Measurements from ENCODE around the gene TC2N. TPM values are rescaled to one million over a fixed set of nuclear protein-coding genes. Genes with fewer than 3 reads are reported as not detected.

Gene TC2N
- 10 to 100 TPM; 48.8 to 49.3 TPM for total RNA-seq

DNA sequence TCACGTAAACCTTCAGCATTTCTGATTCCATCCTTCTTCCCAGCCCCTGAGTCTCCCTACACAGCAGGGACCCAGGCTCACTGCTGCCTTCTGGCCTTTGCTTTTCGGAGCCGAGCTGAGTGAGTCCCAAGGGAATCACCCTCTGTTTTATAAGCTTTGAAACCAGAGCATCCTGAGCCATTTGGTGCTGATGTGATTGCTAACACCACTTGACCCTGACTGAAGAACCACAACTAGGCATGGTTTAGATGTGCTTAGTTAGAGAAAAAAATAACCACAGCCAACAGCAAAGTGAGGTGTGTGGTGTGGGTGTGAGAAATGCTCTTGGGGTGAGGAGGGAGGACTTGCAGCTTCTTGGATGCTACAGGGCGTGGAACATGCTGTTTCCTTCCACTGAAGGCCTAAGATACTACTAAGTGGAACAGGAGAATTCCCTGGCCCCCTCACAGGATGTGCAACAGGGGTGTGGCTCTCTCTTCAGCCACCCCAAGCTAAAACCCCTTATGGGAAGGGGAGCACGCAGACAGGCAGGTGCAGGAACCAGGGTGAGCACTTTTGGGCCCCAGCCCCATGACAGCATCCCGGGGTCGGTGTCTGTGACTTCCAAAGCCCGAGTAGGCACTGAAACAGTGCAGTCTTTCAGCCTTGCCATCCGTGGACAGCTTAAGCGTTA is at the start of gene TC2N:
Gene TC2N, minus strand, starts transcription at position 221 of the 673 bp plus-strand sequence. CDS start 53,767 bp downstream, outside the sequence.
- intact Hi-C loops (cut with DNase I, micrococcal nuclease), result loop anchor here (2.0 to 10.0 kb wide), 6 partner anchors 31 to 803 kb away; partner anchors contain the start of gene RPS6KA5 (in 1 of the 2)
- H3K4me3 Mint-ChIP-seq, result peak within 1 kb of the TSS; percentile 84
- no peaks in the 10 kb centered on the region for H3K27me3 Mint-ChIP-seq
- ChIA-PET CTCF (interaction anchor here (0.8 to 1.4 kb wide), 3 partner anchors 25 to 44 kb away, joined by 3 to 5 read pairs (median 3); no protein-coding TSS in a partner anchor), POLR2A (interaction anchor here (0.6 to 0.7 kb wide), 2 partner anchors 15 to 457 kb away, joined by 3 read pairs; no protein-coding TSS in a partner anchor)
- H3K9me3 Mint-ChIP-seq (ENCODE audit: low read depth), result no peaks in the 10 kb centered on the region
- peaks cover 3% of the 10 kb centered on the region for H3K36me3 Mint-ChIP-seq (ENCODE audit: low read depth)
- H3K27ac Mint-ChIP-seq, result peak within 1 kb of the TSS; percentile 97
- peaks cover 92% of the 10 kb centered on the region for H3K4me1 Mint-ChIP-seq
- peak; percentile 54 for ATAC-seq
- peak; percentile 74 for DNase-seq

DNA sequence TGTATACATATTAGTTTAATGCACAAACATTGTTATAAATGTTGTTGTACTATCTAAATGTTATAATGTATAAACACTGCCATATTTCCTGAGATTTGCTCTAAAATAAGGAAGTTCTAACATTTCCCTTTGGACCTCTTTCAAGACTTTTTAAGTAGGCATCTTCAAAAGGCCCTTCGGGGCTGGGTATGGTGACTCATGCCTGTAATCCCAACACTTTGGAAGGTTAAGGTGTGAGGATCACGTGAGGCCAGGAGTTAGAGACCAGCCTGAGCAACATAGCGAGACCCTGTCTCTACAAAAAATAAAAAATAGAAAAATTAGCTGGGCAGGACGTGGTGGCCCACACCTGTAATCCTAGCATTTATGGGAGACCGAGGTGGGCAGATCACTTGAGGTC is 44.7 kb upstream of the TC2N start:
- peaks cover 2% of the 10 kb centered on the region for H3K9me3 Mint-ChIP-seq (ENCODE audit: low read depth)
- no peak for DNase-seq
- no peak overlapping the region for H3K4me3 Mint-ChIP-seq
- peak; percentile 17 for ATAC-seq
- intact Hi-C loops (cut with DNase I, micrococcal nuclease), result loop anchor here (5.0 kb wide), 2 partner anchors 45 to 75 kb away; partner anchors contain the start of gene TC2N (in 1 of the 2)
- H3K27ac Mint-ChIP-seq, result no peak overlapping the region
- POLR2A ChIA-PET, result no interaction called here
- peaks cover 1% of the 10 kb centered on the region for H3K36me3 Mint-ChIP-seq (ENCODE audit: low read depth)
- peaks cover 2% of the 10 kb centered on the region for H3K27me3 Mint-ChIP-seq
- peaks cover 15% of the 10 kb centered on the region for H3K4me1 Mint-ChIP-seq
- CTCF ChIA-PET, result interaction anchor here (0.5 to 2.9 kb wide), 28 partner anchors 8 to 816 kb away, joined by 3 to 22 read pairs (median 5); partner anchors contain the start of gene TC2N

DNA sequence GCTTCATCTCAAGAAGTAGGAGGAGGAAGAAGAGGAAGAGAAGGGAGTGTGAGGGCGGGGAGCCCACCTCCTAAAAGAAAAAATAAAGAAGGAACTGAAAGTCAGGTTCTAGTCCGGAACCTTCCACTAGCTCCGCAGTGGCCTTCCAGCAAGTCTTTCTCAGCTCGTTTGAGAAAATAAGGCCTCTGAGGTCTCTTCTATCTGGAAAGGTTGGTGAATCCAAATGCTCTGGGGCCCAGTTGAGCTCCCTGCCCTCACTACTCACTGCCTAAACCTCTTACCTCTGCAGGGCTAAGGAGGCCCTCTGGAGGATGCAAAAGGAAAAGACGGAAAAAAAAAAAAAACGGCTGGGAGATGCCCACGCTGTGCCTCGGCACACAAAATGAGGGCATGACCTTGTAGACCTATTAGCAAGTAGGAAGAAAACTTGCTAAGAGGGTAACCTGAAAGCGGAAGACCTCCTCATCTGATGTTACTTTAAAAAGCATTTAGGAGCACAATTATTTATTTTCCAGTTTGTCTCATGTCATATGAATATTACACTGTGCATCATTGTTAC is 44.2 kb upstream of the TC2N start:
- H3K27ac Mint-ChIP-seq, result peak overlapping the region; percentile 83
- peaks cover 15% of the 10 kb centered on the region for H3K4me1 Mint-ChIP-seq
- DNase-seq, result peak; percentile 70
- intact Hi-C loops (cut with DNase I, micrococcal nuclease), result loop anchor here (1.0 to 5.0 kb wide), 4 partner anchors 44 to 261 kb away; partner anchors contain the start of gene TC2N (in 1 of the 2)
- H3K9me3 Mint-ChIP-seq (ENCODE audit: low read depth), result peaks cover 2% of the 10 kb centered on the region
- peaks cover 2% of the 10 kb centered on the region for H3K27me3 Mint-ChIP-seq
- H3K4me3 Mint-ChIP-seq, result no peak overlapping the region
- ChIA-PET POLR2A (interaction anchor here (0.6 kb wide), 2 partner anchors 50 to 82 kb away, joined by 4 read pairs; no protein-coding TSS in a partner anchor), CTCF (interaction anchor here (0.5 to 2.9 kb wide), 51 partner anchors 8 to 923 kb away, joined by 3 to 22 read pairs (median 4); partner anchors contain the start of genes CATSPERB and TC2N)
- peaks cover 1% of the 10 kb centered on the region for H3K36me3 Mint-ChIP-seq (ENCODE audit: low read depth)
- peak; percentile 98 for ATAC-seq

DNA sequence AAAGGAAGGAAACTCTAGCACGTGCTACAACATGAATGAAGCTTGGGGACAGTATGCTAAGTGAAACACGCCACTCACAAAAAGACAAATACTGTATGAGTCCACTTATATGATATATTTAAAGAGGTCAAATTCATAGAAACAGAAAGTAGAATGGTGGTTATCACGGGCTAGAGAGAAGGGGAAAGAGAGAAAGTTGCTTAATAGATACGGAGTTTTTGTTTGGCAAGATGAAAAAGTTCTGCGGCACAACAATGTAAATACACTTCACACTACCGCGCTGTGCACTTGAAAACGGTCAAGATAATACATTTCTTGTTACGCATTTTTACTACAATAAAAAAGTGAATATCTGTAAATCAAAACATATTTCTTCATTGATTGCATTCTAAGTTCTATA is 42.9 kb upstream of the TC2N start:
- ChIA-PET CTCF (interaction anchor here (1.5 to 1.7 kb wide), 4 partner anchors 17 to 424 kb away, joined by 5 to 7 read pairs (median 6); no protein-coding TSS in a partner anchor), POLR2A (no interaction called here)
- Mint-ChIP-seq H3K36me3 (ENCODE audit: low read depth) (no peaks in the 10 kb centered on the region), H3K4me3 (no peak overlapping the region), H3K27me3 (no peaks in the 10 kb centered on the region), H3K9me3 (ENCODE audit: low read depth) (no peaks in the 10 kb centered on the region), H3K4me1 (peaks cover 15% of the 10 kb centered on the region), H3K27ac (no peak overlapping the region)
- ATAC-seq (no peak), DNase-seq (no peak)
- intact Hi-C loops (cut with DNase I, micrococcal nuclease), result loop anchor here (2.0 to 5.0 kb wide), 3 partner anchors 43 to 193 kb away; partner anchors contain the start of gene TC2N (in 1 of the 2)

DNA sequence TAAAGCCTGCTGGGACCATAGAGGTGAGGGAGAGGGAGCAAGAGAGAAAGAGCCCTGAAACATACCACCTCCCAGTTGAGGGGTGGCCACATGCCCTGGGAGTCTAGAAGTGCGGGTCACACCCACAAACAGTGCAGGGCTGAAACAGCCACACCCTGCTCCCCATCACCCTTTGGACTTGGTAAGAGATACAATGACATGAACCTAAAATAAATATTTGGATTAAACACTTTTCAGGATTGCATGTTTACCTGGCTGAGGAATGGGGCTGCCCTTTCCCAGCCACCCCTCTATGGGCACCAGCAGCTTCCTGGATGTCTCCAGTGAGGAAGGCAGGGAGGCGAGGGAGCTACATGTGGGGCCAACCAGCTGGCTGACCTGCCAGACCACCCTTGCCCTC is 39.0 kb upstream of the TC2N start:
- POLR2A ChIA-PET, result no interaction called here
- CTCF ChIA-PET, result no interaction called here

DNA sequence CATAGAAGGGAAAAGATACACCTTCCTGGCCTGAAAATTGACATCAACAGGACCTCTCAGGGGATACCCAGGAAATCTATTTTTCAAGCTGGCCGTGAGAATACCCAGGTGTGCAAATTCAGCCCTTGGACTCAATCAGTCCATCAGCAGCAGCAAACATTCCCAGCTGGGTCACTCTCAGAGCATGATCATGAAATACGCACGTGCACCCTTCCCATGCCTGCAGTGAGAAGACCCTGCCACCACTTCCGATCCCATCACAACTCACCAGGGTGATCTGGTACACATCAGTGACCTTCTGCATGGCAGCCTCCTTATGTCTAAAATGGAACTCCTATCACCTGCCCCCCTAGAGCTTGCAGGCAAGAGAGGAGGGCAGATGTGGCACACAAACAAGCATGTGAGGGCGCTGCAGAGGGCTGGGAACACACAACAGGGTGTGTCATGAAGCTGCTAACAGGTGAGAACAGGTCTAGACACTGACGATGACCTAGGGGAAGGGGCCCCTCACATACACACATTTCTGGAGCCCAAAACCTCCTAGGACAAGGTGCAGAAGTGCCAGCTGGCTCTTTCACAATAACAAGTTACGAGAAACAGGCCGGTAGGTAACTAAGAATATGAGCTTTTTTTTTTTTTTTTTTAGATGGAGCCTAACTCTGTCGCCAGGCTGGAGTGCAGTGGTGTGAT is 37.8 kb upstream of the TC2N start:
- no peaks in the 10 kb centered on the region for H3K4me1 Mint-ChIP-seq
- no peaks in the 10 kb centered on the region for H3K9me3 Mint-ChIP-seq (ENCODE audit: low read depth)
- no peak for DNase-seq
- H3K4me3 Mint-ChIP-seq, result no peak overlapping the region
- no peak for ATAC-seq
- no peaks in the 10 kb centered on the region for H3K27me3 Mint-ChIP-seq
- no peaks in the 10 kb centered on the region for H3K36me3 Mint-ChIP-seq (ENCODE audit: low read depth)
- ChIA-PET POLR2A (no interaction called here), CTCF (interaction anchor here (0.6 to 0.7 kb wide), 2 partner anchors 13 to 559 kb away, joined by 3 to 5 read pairs; no protein-coding TSS in a partner anchor)
- H3K27ac Mint-ChIP-seq, result no peak overlapping the region
- intact Hi-C loops (cut with DNase I, micrococcal nuclease), result no loop called here

More for the DNA sequence above, 39.0 kb upstream of the TC2N start:
- Mint-ChIP-seq H3K36me3 (ENCODE audit: low read depth) (no peaks in the 10 kb centered on the region), H3K27me3 (no peaks in the 10 kb centered on the region), H3K27ac (no peak overlapping the region), H3K4me3 (no peak overlapping the region), H3K4me1 (peaks cover 10% of the 10 kb centered on the region), H3K9me3 (ENCODE audit: low read depth) (no peaks in the 10 kb centered on the region)
- no peak for ATAC-seq
- intact Hi-C loops (cut with DNase I, micrococcal nuclease), result no loop called here
- no peak for DNase-seq

DNA sequence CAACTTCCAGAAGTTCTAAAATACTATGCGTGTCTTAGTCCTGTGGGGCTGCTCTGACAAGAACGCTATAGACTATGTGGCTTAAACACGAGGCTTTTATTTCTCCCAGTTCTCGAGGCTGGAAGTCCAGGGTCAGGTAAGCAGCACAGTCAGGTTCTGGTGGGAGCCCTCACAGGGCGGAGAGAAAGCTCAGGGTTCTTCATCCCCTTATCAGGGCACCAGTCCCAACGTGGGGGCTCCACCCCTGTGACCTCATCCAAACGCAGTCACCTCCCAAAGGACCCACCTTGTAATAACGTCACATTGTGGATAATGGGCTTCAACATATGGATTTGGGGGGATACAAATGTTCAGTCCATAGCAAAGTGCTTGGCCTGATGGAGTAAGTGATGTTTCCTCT is 37.1 kb upstream of the TC2N start:
- intact Hi-C loops (cut with DNase I, micrococcal nuclease), result no loop called here
- ChIA-PET CTCF (interaction anchor here (0.6 kb wide), 1 partner anchor 11 kb away, joined by 3 read pairs; no protein-coding TSS in a partner anchor), POLR2A (no interaction called here)
- Mint-ChIP-seq H3K4me1 (no peaks in the 10 kb centered on the region), H3K36me3 (ENCODE audit: low read depth) (no peaks in the 10 kb centered on the region), H3K9me3 (ENCODE audit: low read depth) (no peaks in the 10 kb centered on the region), H3K4me3 (no peak overlapping the region), H3K27me3 (no peaks in the 10 kb centered on the region), H3K27ac (no peak overlapping the region)
- DNase-seq (no peak), ATAC-seq (no peak)

DNA sequence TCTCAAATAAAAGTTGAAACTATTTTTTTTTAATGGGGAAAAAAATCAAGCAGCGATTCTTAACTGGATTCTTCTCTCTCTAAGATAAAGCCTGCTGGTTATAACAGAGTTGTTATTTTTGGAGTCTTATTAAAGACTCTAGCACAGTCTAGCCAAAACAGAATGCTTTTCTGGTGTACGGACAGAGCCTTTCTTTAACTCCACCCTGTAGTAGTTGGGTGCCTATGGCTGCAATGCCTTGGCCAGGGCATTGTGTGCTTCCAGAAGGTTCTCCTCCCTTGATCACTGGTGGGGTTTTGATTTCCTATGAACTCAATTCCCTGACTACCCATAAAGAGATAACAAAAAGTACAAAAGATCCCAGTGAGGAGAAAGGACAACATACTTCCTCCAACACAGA is 35.7 kb upstream of the TC2N start:
- Mint-ChIP-seq H3K27ac (no peak overlapping the region), H3K4me1 (no peaks in the 10 kb centered on the region), H3K27me3 (no peaks in the 10 kb centered on the region), H3K4me3 (no peak overlapping the region), H3K9me3 (ENCODE audit: low read depth) (no peaks in the 10 kb centered on the region), H3K36me3 (ENCODE audit: low read depth) (no peaks in the 10 kb centered on the region)
- ATAC-seq (no peak), DNase-seq (no peak)
- ChIA-PET CTCF (interaction anchor here (3.0 kb wide), 1 partner anchor 8 kb away, joined by 18 read pairs; no protein-coding TSS in a partner anchor), POLR2A (no interaction called here)
- intact Hi-C loops (cut with DNase I, micrococcal nuclease), result no loop called here

DNA sequence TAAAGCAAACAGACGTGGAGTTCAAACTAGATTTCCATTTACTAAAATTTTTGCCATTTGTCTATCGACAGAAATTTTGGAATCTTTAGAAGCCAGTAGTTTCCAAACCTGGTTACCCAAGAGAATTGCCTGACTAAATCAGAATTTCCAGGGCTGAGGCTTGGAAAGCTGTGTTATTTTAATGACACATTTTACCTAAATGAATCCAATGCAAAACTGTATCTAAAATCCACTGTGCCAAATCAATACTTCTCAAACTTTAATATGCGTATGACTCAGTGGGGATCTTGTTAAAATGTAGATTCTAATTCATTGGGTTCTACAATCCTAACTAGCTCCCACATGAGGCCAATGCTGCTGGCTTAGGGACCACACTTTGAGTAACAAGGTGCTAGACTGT is 35.0 kb upstream of the TC2N start:
- CTCF ChIA-PET, result interaction anchor here (1.5 to 3.0 kb wide), 3 partner anchors 9 to 73 kb away, joined by 4 to 18 read pairs (median 7); no protein-coding TSS in a partner anchor
- POLR2A ChIA-PET, result interaction anchor here (0.6 kb wide), 2 partner anchors 38 to 327 kb away, joined by 4 to 5 read pairs; no protein-coding TSS in a partner anchor
- intact Hi-C loops (cut with DNase I, micrococcal nuclease), result no loop called here

DNA sequence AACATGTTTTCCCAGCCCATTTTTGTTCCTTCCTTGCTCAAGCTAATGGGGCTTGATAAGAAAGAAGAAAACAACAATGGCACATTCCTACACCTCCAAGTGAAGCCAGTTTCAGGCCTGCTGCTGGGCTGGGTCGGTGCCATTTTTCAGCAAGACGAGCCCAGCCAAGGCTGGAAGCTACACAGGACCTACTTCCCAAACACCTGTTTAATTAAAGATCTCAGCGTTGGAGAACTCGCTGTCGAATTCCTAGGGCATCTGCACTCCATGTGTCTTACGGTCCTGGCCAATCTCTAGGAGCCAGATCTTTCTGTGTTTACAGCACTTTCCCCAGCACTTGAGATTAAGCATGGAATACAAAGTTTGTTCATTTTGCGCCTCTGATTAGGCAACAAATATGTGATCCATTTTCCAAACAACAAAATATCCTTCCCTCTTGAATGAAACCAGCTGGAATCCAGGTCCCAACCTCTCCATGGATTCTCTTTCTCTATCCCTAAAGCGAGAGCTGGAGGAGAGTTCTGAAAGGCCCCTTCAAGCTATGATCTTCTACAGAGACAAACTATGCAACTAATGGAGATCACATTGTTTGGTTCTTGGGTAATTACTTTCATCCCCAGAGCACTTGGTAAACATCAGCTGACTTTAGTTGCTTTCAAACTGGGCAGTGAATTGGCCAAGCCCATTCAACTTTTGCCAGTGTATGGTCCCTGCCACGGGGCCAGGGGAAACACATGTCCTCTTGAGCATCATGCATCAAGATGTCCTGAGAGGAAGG is 34.3 kb upstream of the TC2N start:
- H3K9me3 Mint-ChIP-seq (ENCODE audit: low read depth), result no peaks in the 10 kb centered on the region
- no peaks in the 10 kb centered on the region for H3K27me3 Mint-ChIP-seq
- ChIA-PET CTCF (interaction anchor here (1.0 to 3.0 kb wide), 4 partner anchors 10 to 72 kb away, joined by 3 to 18 read pairs (median 6); no protein-coding TSS in a partner anchor), POLR2A (interaction anchor here (0.6 kb wide), 2 partner anchors 38 to 326 kb away, joined by 4 to 5 read pairs; no protein-coding TSS in a partner anchor)
- no peaks in the 10 kb centered on the region for H3K4me1 Mint-ChIP-seq
- intact Hi-C loops (cut with DNase I, micrococcal nuclease), result no loop called here
- H3K4me3 Mint-ChIP-seq, result no peak overlapping the region
- no peak overlapping the region for H3K27ac Mint-ChIP-seq
- ATAC-seq, result no peak
- no peak for DNase-seq
- H3K36me3 Mint-ChIP-seq (ENCODE audit: low read depth), result no peaks in the 10 kb centered on the region

More for the DNA sequence above, 35.0 kb upstream of the TC2N start:
- DNase-seq (no peak), ATAC-seq (no peak)
- no peak overlapping the region for H3K27ac Mint-ChIP-seq
- no peaks in the 10 kb centered on the region for H3K36me3 Mint-ChIP-seq (ENCODE audit: low read depth)
- H3K4me3 Mint-ChIP-seq, result no peak overlapping the region
- no peaks in the 10 kb centered on the region for H3K27me3 Mint-ChIP-seq
- no peaks in the 10 kb centered on the region for H3K4me1 Mint-ChIP-seq
- H3K9me3 Mint-ChIP-seq (ENCODE audit: low read depth), result no peaks in the 10 kb centered on the region

All from activated CD4-positive, alpha-beta T cell treated with anti-CD3 and anti-CD28 coated beads for 36 hours (primary cell).